Lower lobe of right lung (tissue), 2 donors: Measurements from ENCODE around the gene LGSN. TPM values are rescaled to one million over a fixed set of nuclear protein-coding genes. Genes with fewer than 3 reads are reported as not detected.
A peak's percentile ranks its signal among the peaks of the same experiment; 100 is the strongest.

ENCODE experiments used
- ATAC-seq, 2 donors: fragments of 200-7000 bp; cut with Tn5 transposase; one replicate each; pipeline ENCODE4 v1.9.1; 2020 to 2022; ENCODE audit warnings: mild to moderate bottlenecking in 2 of 2, moderate library complexity in 2 of 2
- DNase-seq: peaks from one replicate; pipeline ENCODE4 v3.0.0-alpha.2; 2020
- H3K27ac ChIP-seq: fragments of 200-600 bp; one replicate; pipeline ENCODE4 v1.8.0; 2022
- H3K27me3 ChIP-seq: fragments of 200-600 bp; one replicate; pipeline ENCODE4 v1.8.0; 2022; ENCODE audit warnings: low read depth
- H3K36me3 ChIP-seq: fragments of 200-600 bp; one replicate; pipeline ENCODE4 v1.8.0; 2022; ENCODE audit warnings: mild to moderate bottlenecking
- H3K4me1 ChIP-seq: fragments of 200-600 bp; one replicate; pipeline ENCODE4 v1.8.0; 2022
- H3K4me3 ChIP-seq: fragments of 200-600 bp; one replicate; pipeline ENCODE4 v1.8.0; 2022; ENCODE audit warnings: mild to moderate bottlenecking
- H3K9me3 ChIP-seq: fragments of 200-600 bp; one replicate; pipeline ENCODE4 v1.8.0; 2022
- intact Hi-C: fragments of 100-400 bp; cut with DNase I; formaldehyde crosslinking; loops from one replicate; pipeline ENCODE4 v1.11.0; 2022
- total RNA-seq: library from RNA; stranded (reverse); fragmentation: NEBNext Ultra II Directional; extraction: Animal tissue kit (Norgen Biotek cat#: 25700); gene quantifications from one replicate; pipeline ENCODE4 v1.2.1, GENCODE V29; 2021
- TF ChIP-seq, protein P1 (sequence below): fragments of 200-600 bp; IDR thresholded peaks from one replicate; pipeline ENCODE4 v1.8.0; 2022; ENCODE audit warnings: antibody characterized with exemption, mild to moderate bottlenecking
- donor health status: DM: no; HTN: yes; CAD: no; lungs with severe emphysema.

Gene LGSN
- total RNA-seq, 1 donor from 2014 or later = 1.7 TPM

DNA sequence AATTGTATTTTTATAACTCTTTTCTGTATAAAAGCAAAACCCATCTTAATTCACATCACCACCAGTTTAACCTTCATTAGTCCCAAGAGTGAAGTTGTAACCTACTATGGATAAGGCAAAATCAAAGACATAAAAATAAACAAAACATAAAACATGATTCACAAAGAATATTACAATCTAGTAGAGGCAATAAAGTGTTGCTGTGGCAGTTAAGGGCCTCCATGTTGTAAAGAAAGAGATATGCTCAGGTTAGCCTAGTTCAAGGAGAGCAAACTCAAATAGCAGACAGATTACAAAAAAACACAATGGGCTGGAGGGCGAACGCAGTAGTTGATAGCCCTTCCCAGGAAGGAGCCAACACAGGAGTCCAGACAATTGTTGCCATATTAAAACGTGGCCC, 13.4 kb downstream of the LGSN start:
- H3K27ac ChIP-seq = no peak overlapping the region
- H3K4me1 ChIP-seq = no peaks in the 10 kb centered on the region
- ATAC-seq (no peak), DNase-seq (no peak)
- TF ChIP-seq, protein P1, sequence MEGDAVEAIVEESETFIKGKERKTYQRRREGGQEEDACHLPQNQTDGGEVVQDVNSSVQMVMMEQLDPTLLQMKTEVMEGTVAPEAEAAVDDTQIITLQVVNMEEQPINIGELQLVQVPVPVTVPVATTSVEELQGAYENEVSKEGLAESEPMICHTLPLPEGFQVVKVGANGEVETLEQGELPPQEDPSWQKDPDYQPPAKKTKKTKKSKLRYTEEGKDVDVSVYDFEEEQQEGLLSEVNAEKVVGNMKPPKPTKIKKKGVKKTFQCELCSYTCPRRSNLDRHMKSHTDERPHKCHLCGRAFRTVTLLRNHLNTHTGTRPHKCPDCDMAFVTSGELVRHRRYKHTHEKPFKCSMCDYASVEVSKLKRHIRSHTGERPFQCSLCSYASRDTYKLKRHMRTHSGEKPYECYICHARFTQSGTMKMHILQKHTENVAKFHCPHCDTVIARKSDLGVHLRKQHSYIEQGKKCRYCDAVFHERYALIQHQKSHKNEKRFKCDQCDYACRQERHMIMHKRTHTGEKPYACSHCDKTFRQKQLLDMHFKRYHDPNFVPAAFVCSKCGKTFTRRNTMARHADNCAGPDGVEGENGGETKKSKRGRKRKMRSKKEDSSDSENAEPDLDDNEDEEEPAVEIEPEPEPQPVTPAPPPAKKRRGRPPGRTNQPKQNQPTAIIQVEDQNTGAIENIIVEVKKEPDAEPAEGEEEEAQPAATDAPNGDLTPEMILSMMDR = no peak
- H3K36me3 ChIP-seq = no peaks in the 10 kb centered on the region
- H3K9me3 ChIP-seq = no peaks in the 10 kb centered on the region
- intact Hi-C loops = no loop called here
- no peaks in the 10 kb centered on the region for H3K27me3 ChIP-seq
- no peak overlapping the region for H3K4me3 ChIP-seq

DNA sequence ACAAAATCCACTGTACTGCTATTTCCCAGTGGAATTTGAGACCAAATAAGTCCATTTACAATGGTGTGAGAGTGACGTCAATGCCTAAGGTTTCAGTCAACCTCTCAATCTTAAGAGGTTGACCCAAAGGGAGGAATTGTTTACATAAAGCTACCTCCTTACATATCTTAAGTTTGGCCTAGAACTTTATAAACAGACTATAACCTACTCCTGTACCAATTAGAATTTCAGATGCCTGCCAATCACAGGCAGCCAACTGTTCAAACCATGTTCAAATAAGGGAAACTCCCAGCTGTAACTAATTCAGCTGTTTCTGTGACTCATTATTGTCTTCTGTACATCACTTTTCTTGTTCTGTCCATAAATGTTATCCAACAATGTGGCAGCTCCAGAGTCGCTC, 14.5 kb downstream of the LGSN start:
- Histone ChIP-seq H3K9me3 (no peaks in the 10 kb centered on the region), H3K36me3 (no peaks in the 10 kb centered on the region), H3K4me3 (no peak overlapping the region), H3K4me1 (no peaks in the 10 kb centered on the region), H3K27ac (no peak overlapping the region), H3K27me3 (no peaks in the 10 kb centered on the region)
- TF ChIP-seq, protein P1 = no peak
- ATAC-seq (peak; percentile 90 to 94), DNase-seq (no peak)
- intact Hi-C loops = no loop called here

DNA sequence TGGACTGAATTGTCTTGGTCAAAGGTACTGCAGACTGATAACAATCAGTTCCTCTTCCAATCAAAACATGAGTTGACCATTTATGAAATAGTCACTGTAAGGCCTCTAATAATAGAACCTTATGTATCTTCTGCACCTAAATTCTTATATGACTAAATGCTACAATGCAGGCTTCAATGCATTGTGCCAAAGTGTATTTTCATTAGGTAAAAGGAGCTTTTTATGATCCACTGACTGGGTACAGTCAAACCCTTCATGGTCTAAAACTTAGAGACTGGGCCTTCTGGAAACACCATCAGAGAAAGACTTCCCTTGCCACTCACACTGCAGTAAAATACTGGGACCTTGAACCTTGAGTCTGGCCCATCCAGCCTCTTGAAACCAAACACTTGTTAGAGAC, 16.3 kb downstream of the LGSN start:
- Histone ChIP-seq H3K9me3 (no peaks in the 10 kb centered on the region), H3K27ac (no peak overlapping the region), H3K27me3 (no peaks in the 10 kb centered on the region), H3K4me3 (no peak overlapping the region), H3K4me1 (no peaks in the 10 kb centered on the region), H3K36me3 (no peaks in the 10 kb centered on the region)
- intact Hi-C loops = no loop called here
- TF ChIP-seq, protein P1 = no peak
- DNase-seq = no peak
- ATAC-seq = no peak

DNA sequence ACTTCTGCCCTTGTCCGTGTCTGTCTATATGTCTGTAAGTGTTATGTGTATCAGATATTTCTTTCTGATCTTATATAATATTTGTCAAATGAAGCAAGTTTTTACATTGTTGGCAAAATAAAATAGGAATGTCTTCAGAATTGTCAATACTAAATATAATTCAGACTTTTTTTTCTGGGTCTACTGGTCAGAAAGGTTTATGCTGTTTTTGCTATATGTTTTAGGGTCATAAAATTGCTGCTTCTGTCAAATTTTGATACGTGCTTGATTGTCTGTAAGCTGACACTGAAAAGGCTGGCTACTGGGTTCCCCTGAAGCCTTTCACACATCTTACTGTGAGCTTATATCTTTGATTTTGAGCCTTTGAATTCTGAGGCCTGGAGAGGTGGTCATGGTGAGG, 20.1 kb downstream of the LGSN start:
- Histone ChIP-seq H3K36me3 (no peaks in the 10 kb centered on the region), H3K27ac (no peak overlapping the region), H3K27me3 (no peaks in the 10 kb centered on the region), H3K9me3 (no peaks in the 10 kb centered on the region), H3K4me1 (no peaks in the 10 kb centered on the region), H3K4me3 (no peak overlapping the region)
- ATAC-seq (no peak), DNase-seq (no peak)
- intact Hi-C loops = no loop called here
- TF ChIP-seq, protein P1 = no peak

DNA sequence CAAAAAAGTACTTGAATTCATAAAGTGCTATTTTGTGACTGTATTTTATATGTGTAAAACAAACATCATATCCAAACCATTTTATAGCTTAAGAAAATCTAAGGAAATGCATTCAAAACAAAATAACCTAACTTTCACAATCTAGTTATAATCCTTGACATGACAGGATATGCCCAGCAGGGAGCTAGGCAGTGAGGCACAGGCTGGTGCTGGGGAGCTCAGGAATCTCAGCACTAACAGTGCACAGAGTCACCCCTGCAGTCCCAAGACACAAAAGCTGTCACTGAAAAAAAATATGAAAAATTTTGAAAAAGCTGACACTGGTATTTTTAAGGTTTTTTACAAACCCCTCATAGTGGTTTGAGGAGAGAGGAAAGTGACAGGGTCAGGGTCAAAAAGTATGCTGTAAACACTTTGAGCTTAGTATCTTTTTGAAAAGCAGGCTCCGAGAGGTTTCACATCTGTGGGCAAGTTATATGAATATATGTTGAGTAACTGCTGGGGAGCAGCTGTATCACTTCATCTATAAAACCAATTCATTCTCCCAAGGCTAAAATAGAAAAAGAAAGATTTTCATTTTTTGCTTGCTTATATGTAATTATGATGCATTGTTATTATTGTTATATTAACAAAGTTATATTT, 24.1 kb downstream of the LGSN start:
- DNase-seq (no peak), ATAC-seq (no peak)
- intact Hi-C loops = no loop called here
- H3K27me3 ChIP-seq = no peaks in the 10 kb centered on the region
- TF ChIP-seq, protein P1 = no peak
- H3K36me3 ChIP-seq = no peaks in the 10 kb centered on the region
- H3K4me3 ChIP-seq = no peak overlapping the region
- H3K27ac ChIP-seq = no peak overlapping the region
- H3K4me1 ChIP-seq = no peaks in the 10 kb centered on the region
- no peaks in the 10 kb centered on the region for H3K9me3 ChIP-seq
